NCI-H1694 (cell line): ENCODE data around the gene ITGB8.
"Not testable (repeated sequence)": the region's sequence is repeated elsewhere in the genome, so short reads cannot be mapped to it uniquely, and the experiment has no call there.

ENCODE experiments used
- DNase-seq: peaks from one replicate; lab custom pipeline; 2025; lab: John Stamatoyannopoulos, UW

Gene ITGB8

GRCh38 chr7:20330239-20330927 lies at the start of gene ITGB8:
TSS of gene ITGB8 (plus strand) at chr7:20330900. CDS start at chr7:20331807, 907 bp downstream.
- DNase-seq, result peak; percentile 13

- no peak for DNase-seq
Observed at GRCh38 chr7:20282959-20283358, 47.7 kb upstream of the ITGB8 start.

- DNase-seq, result no peak
Observed at GRCh38 chr7:20283385-20283784, 47.3 kb upstream of the ITGB8 start.

- no peak for DNase-seq
Observed at GRCh38 chr7:20284003-20284770, 46.5 kb upstream of the ITGB8 start.

- no peak for DNase-seq
Observed at GRCh38 chr7:20284771-20285143, 45.9 kb upstream of the ITGB8 start.

- no peak for DNase-seq
Observed at GRCh38 chr7:20287317-20287716, 43.4 kb upstream of the ITGB8 start.

GRCh38 chr7:20288036-20288435 lies 42.7 kb upstream of the ITGB8 start:
- no peak for DNase-seq

GRCh38 chr7:20290505-20291111 lies 40.1 kb upstream of the ITGB8 start:
- DNase-seq, result no peak

- DNase-seq, result no peak
Observed at GRCh38 chr7:20293336-20293735, 37.4 kb upstream of the ITGB8 start.

GRCh38 chr7:20296444-20296843 lies 34.3 kb upstream of the ITGB8 start:
- no peak for DNase-seq

- no peak for DNase-seq
Observed at GRCh38 chr7:20296901-20297300, 33.8 kb upstream of the ITGB8 start.

GRCh38 chr7:20298486-20298901 lies 32.2 kb upstream of the ITGB8 start:
- DNase-seq, result no peak

- no peak for DNase-seq
Observed at GRCh38 chr7:20299145-20299544, 31.6 kb upstream of the ITGB8 start.

GRCh38 chr7:20299647-20300312 lies 30.9 kb upstream of the ITGB8 start:
- DNase-seq, result no peak

- no peak for DNase-seq
Observed at GRCh38 chr7:20301311-20301939, 29.3 kb upstream of the ITGB8 start.

GRCh38 chr7:20302300-20302699 lies 28.4 kb upstream of the ITGB8 start:
- not testable (repeated sequence) for DNase-seq

- DNase-seq, result no peak
Observed at GRCh38 chr7:20302891-20303290, 27.8 kb upstream of the ITGB8 start.

- no peak for DNase-seq
Observed at GRCh38 chr7:20304366-20304765, 26.3 kb upstream of the ITGB8 start.

- DNase-seq, result no peak
Observed at GRCh38 chr7:20305726-20306125, 25.0 kb upstream of the ITGB8 start.

- no peak for DNase-seq
Observed at GRCh38 chr7:20306180-20306946, 24.3 kb upstream of the ITGB8 start.

GRCh38 chr7:20307119-20307518 lies 23.6 kb upstream of the ITGB8 start:
- no peak for DNase-seq
